K562 (cell line): ENCODE data around the gene SH3TC2. TPM values are rescaled to one million over a fixed set of nuclear protein-coding genes. Genes with fewer than 3 reads are reported as not detected.

Source experiments
- ATAC-seq: fragments of 200-7000 bp; cut with Tn5 transposase; 3 replicates; pipeline ENCODE4 v1.9.1; 2020; ENCODE audit warnings: moderate library complexity
- BruUV-seq: library from RNA; stranded (reverse); fragments of 400-500 nt; replicated peaks from 2 replicates; lab custom pipeline; 2021; lab: Mats Ljungman, UMichigan
- CTCF ChIA-PET: fragments of 300-600 bp; formaldehyde crosslinking; extraction: SDS; loops from one replicate; lab custom pipeline; 2021; ENCODE audit warnings: low intra/inter-chr PET ratio; lab: Yijun Ruan, JAX
- POLR2A ChIA-PET: fragments of 300-600, 350-650 bp; sonication (Branson Sonifier 250); formaldehyde crosslinking; extraction: SDS; loops from one replicate; lab custom pipeline; 2021; ENCODE audit warnings: antibody characterized with exemption, inconsistent platforms; lab: Yijun Ruan, JAX
- DNase-seq, 4 experiments: peaks; one replicate each; pipeline versions ENCODE4 v3.0.0 to v3.0.0-alpha.2; 2011 to 2018; ENCODE audit warnings: low spot score in 3 of 4, mixed read lengths in 3 of 4; ENCODE audit errors: extremely low read depth in 1 of 4
- FAIRE-seq: peaks from 2 replicates; lab custom pipeline; 2011; peaks lifted over from hg19 to GRCh38; lab: Jason Lieb, UNC
- H2AFZ ChIP-seq: 2 replicates; pipeline ENCODE4 v1.6.0; 2011; ENCODE audit warnings: low read depth, low read length, control low read depth, inconsistent platforms
- H3K27ac ChIP-seq: fragments of 200-600 bp; 3 replicates; pipeline ENCODE4 v1.8.0; 2011; ENCODE audit warnings: low read depth, mild to moderate bottlenecking, control low read depth, inconsistent platforms, low read length, moderate library complexity, mixed read lengths; ENCODE audit errors: extremely low read depth
- H3K27me3 ChIP-seq, 2 experiments: fragments of 300-600 bp in 1 of 2; 2 replicates in 1 of 2; 3 replicates in 1 of 2; pipeline versions ENCODE4 v1.6.0 to v1.8.0; 2011; ENCODE audit warnings: inconsistent platforms in 2 of 2, low read length in 2 of 2, mild to moderate bottlenecking in 1 of 2, mixed read lengths in 1 of 2, moderate library complexity in 1 of 2; ENCODE audit not compliant: control insufficient read depth in 2 of 2, insufficient read depth in 2 of 2
- H3K36me3 ChIP-seq: fragments of 300-600 bp; 3 replicates; pipeline ENCODE4 v1.8.0; 2011; ENCODE audit warnings: mild to moderate bottlenecking, low read length, inconsistent platforms; ENCODE audit not compliant: control insufficient read depth, insufficient read depth
- H3K4me1 ChIP-seq, 2 experiments: fragments of 200-600 bp in 1 of 2; replicated peaks in 1 of 2; 2 replicates in 1 of 2; 3 replicates in 1 of 2; pipeline versions ENCODE4 v1.5.1 to v1.8.0; 2011; ENCODE audit warnings: inconsistent platforms in 2 of 2, low read length in 2 of 2, mild to moderate bottlenecking in 1 of 2, mixed read lengths in 1 of 2, moderate library complexity in 1 of 2; ENCODE audit not compliant: control insufficient read depth in 2 of 2, insufficient read depth in 2 of 2
- H3K4me2 ChIP-seq: 2 replicates; pipeline ENCODE4 v1.6.1; 2011; ENCODE audit warnings: low read length, control low read depth, inconsistent platforms, mixed read lengths; ENCODE audit not compliant: insufficient read depth
- H3K4me3 ChIP-seq: fragments of 200-600 bp; sonication (generic), shearing (Covaris generic); 2 replicates; pipeline ENCODE4 v1.5.1; 2016; ENCODE audit warnings: control low read depth, inconsistent platforms
- H3K79me2 ChIP-seq: fragments of 200-600 bp; 3 replicates; pipeline ENCODE4 v1.8.0; 2011; ENCODE audit warnings: low read length, inconsistent platforms; ENCODE audit not compliant: control insufficient read depth, insufficient read depth
- H3K9ac ChIP-seq, 2 experiments: 2 replicates each; pipeline versions ENCODE4 v1.6.0 to v1.6.1; 2011; ENCODE audit warnings: low read depth in 2 of 2, low read length in 2 of 2, control low read depth in 1 of 2, inconsistent platforms in 1 of 2, mild to moderate bottlenecking in 1 of 2, mixed read lengths in 1 of 2; ENCODE audit not compliant: insufficient read depth in 1 of 2
- H3K9me1 ChIP-seq: one replicate; pipeline ENCODE4 v1.6.0; 2011; ENCODE audit warnings: inconsistent platforms, mild to moderate bottlenecking, low read length, moderate library complexity; ENCODE audit not compliant: control insufficient read depth, insufficient read depth
- H3K9me3 ChIP-seq: replicated peaks from 2 replicates; pipeline ENCODE4 v1.5.1; 2011; ENCODE audit warnings: low read depth, low read length, inconsistent platforms; ENCODE audit not compliant: control insufficient read depth, insufficient read depth
- H4K20me1 ChIP-seq: replicated peaks from 2 replicates; pipeline ENCODE4 v1.6.1; 2011; ENCODE audit warnings: low read length, inconsistent platforms, mixed read lengths; ENCODE audit not compliant: control insufficient read depth, insufficient read depth
- AFF1 ChIP-seq, 2 experiments: fragments of 450-650 bp; IDR thresholded peaks; 2 replicates each; pipeline ENCODE4 v1.6.1; 2018; ENCODE audit warnings: mild to moderate bottlenecking in 2 of 2, low read depth in 1 of 2; ENCODE audit not compliant: partially characterized antibody in 2 of 2
- FIP1L1 ChIP-seq: fragments of 200-400 bp; formaldehyde crosslinking; IDR thresholded peaks from 2 replicates; pipeline ENCODE4 v1.6.1; 2018; ENCODE audit warnings: mild to moderate bottlenecking, low read depth, low read length; ENCODE audit not compliant: poor library complexity, severe bottlenecking
- HDGF ChIP-seq: fragments of 450-650 bp; IDR thresholded peaks from 2 replicates; pipeline ENCODE4 v1.6.1; 2016
- MNT ChIP-seq, 2 experiments: fragments of 450-650 bp; conservative IDR thresholded peaks; 2 replicates each; pipeline ENCODE4 v1.6.1; 2017; ENCODE audit warnings: mild to moderate bottlenecking in 2 of 2, moderate library complexity in 2 of 2
- PRMT5 ChIP-seq: sonication (generic); formaldehyde crosslinking; IDR thresholded peaks from 2 replicates; pipeline ENCODE4 v1.5.0; 2020; ENCODE audit warnings: missing genetic modification reagents
- RBM15 ChIP-seq: fragments of 200-400 bp; formaldehyde crosslinking; IDR thresholded peaks from 2 replicates; pipeline ENCODE4 v1.6.1; 2018; ENCODE audit warnings: mild to moderate bottlenecking, low read length, moderate library complexity; ENCODE audit not compliant: insufficient read depth
- REST ChIP-seq, 2 experiments: fragments of 450-650 bp; formaldehyde crosslinking in 1 of 2; IDR thresholded peaks; 2 replicates each; pipeline versions ENCODE4 v1.4.0 to v1.6.1; 2014 to 2020; ENCODE audit warnings: mild to moderate bottlenecking in 2 of 2, borderline replicate concordance in 1 of 2, low read depth in 1 of 2
- ZFP1 ChIP-seq: fragments of 450-650 bp; formaldehyde crosslinking; IDR thresholded peaks from 2 replicates; pipeline ENCODE4 v1.4.0; 2020; ENCODE audit warnings: mild to moderate bottlenecking, mixed read lengths
- WGBS: fragments of 100-300 bp; shearing (Covaris generic); methylation state at CpG from one replicate; pipeline ENCODE4 v1.1.6; 2016; ENCODE audit warnings: low coverage, mixed read lengths; ENCODE audit not compliant: insufficient coverage; ENCODE audit errors: missing lambda C conversion rate; 5-methylcytosine and 5-hydroxymethylcytosine counted together
- in situ Hi-C: fragments of 300-500 bp; cut with MboI; formaldehyde crosslinking; loops from 4 replicates; pipeline ENCODE4 v1.15.0; 2018; ENCODE audit warnings: inconsistent platforms, mixed read lengths
- intact Hi-C: fragments of 100-400 bp; cut with micrococcal nuclease; formaldehyde crosslinking; loops from 2 replicates; pipeline ENCODE4 v1.14.2; 2022
- polyA plus RNA-seq, 8 experiments: library from polyadenylated mRNA; depleted of rRNA in 4 of 8; stranded (reverse) in 5 of 8; unstranded in 3 of 8; fragments of >200 nt; fragmentation: Nextera tagmentation in 2 of 8; fragmentation: Illumina TruSeq in 1 of 8; extraction: Ambion mirVana in 2 of 8; extraction: Trizol in 1 of 8; gene quantifications; 2 replicates each; pipeline versions ENCODE4 v1.2.1 to v1.2.3, GENCODE V29; 2011 to 2014; ENCODE audit warnings: inconsistent platforms in 1 of 8, missing spikeins in 1 of 8
- total RNA-seq, 7 experiments: library from RNA; depleted of rRNA in 6 of 7; stranded (reverse); fragments of >200 nt in 6 of 7; fragmentation: Illumina TruSeq in 2 of 7; extraction: Trizol in 2 of 7; gene quantifications; 2 replicates each; pipeline versions ENCODE4 v1.2.1 to v1.2.3, GENCODE V29; 2011 to 2021; ENCODE audit warnings: low replicate concordance in 1 of 7

SH3TC2 gene
- total and polyA plus RNA-seq, 9 of the 15 experiments (the other 6 are each of a cell fraction or from before 2014, with no cell fraction given): 0.03 to 0.80 (median 0.55) TPM; not detected in 1

- POLR2A ChIA-PET: no interaction called here
- Histone ChIP-seq H3K4me1 (peaks cover 0 to 3% of the 10 kb centered on the region in 2 experiments; a peak in 2 of 5 replicates), H3K27ac (no peak overlapping the region), H2AFZ (no peak overlapping the region), H3K36me3 (no peaks in the 10 kb centered on the region), H3K9ac (no peak overlapping the region), H3K27me3 (peaks cover 0 to 15% of the 10 kb centered on the region in 2 experiments; a peak in 2 of 5 replicates), H3K9me1 (no peaks in the 10 kb centered on the region)
- 23% methylated on average over 5 of the region's 5 CpGs for WGBS
- intact Hi-C loops: loop anchor here (5.0 kb wide), 1 partner anchor 226 kb away; no protein-coding TSS in a partner anchor
- BruUV-seq: no TSS peak
- no peak for TF ChIP-seq ZFP1
- no peak for TF ChIP-seq PRMT5 (CRISPR knock-in tag)
- TF ChIP-seq RBM15: no peak
- TF ChIP-seq HDGF: no peak
- TF ChIP-seq MNT (conservative IDR thresholded peaks at IDR 0.05): no peak
- no peak for TF ChIP-seq FIP1L1
- TF ChIP-seq AFF1 (IDR thresholded peaks at IDR 0.05; ENCODE audit: low read depth in 1 of 2, partially characterized antibody in 2 of 2): no peak
- TF ChIP-seq REST (IDR thresholded peaks at IDR 0.05; ENCODE audit: borderline replicate concordance): no peak
- no peak for TF ChIP-seq REST (CRISPR knock-in tag; IDR thresholded peaks at IDR 0.05; ENCODE audit: low read depth)
- TF ChIP-seq, all 486 proteins: peak for 0
- DNase-seq (no peak), FAIRE-seq (no peak), ATAC-seq (no peak)
- Histone ChIP-seq H3K79me2 (no peaks in the 10 kb centered on the region), H3K4me3 (no peak overlapping the region), H3K4me2 (no peak overlapping the region), H3K9me3 (no peaks in the 10 kb centered on the region), H4K20me1 (no peaks in the 10 kb centered on the region)
- CTCF ChIA-PET: no interaction called here
- in situ Hi-C loops: loop anchor here (25.0 kb wide), 2 partner anchors 604 to 854 kb away; no protein-coding TSS in a partner anchor
Observed at GRCh38 chr5:149041242-149041641, 21.6 kb downstream of the SH3TC2 start.
